H9 (cell line): Measurements from ENCODE around the gene SPTAN1. TPM values are rescaled to one million over a fixed set of nuclear protein-coding genes. Genes with fewer than 3 reads are reported as not detected.

Experiments used
- DNase-seq: peaks from one replicate; pipeline ENCODE4 v3.0.0-alpha.2; 2017
- H2AFZ ChIP-seq: one replicate; pipeline ENCODE4 v1.6.1; 2013; ENCODE audit warnings: mild to moderate bottlenecking, low read length, control low read depth, moderate library complexity
- H2AK5ac ChIP-seq: 2 replicates; pipeline ENCODE4 v1.6.1; 2013; ENCODE audit warnings: low read length, control low read depth, mixed read lengths; ENCODE audit not compliant: insufficient read length
- H2BK120ac ChIP-seq: one replicate; pipeline ENCODE4 v1.6.1; 2013; ENCODE audit warnings: low read depth, mild to moderate bottlenecking, low read length, control low read depth, inconsistent platforms; ENCODE audit not compliant: poor library complexity, severe bottlenecking
- H2BK12ac ChIP-seq: 2 replicates; pipeline ENCODE4 v1.6.1; 2013; ENCODE audit warnings: low read length, control low read depth, mixed read lengths, low read depth; ENCODE audit not compliant: insufficient read length
- H2BK15ac ChIP-seq: 2 replicates; pipeline ENCODE4 v1.6.1; 2013; ENCODE audit warnings: low read depth, low read length, control low read depth
- H2BK20ac ChIP-seq: one replicate; pipeline ENCODE4 v1.6.1; 2013; ENCODE audit warnings: low read depth, mild to moderate bottlenecking, low read length, control low read depth, inconsistent platforms; ENCODE audit not compliant: poor library complexity, severe bottlenecking
- H2BK5ac ChIP-seq: 2 replicates; pipeline ENCODE4 v1.6.1; 2013; ENCODE audit warnings: low read length, control low read depth, mixed read lengths; ENCODE audit not compliant: insufficient read length
- H3K14ac ChIP-seq: 2 replicates; pipeline ENCODE4 v1.6.1; 2013; ENCODE audit warnings: low read length, control low read depth; ENCODE audit not compliant: insufficient read depth
- H3K18ac ChIP-seq: 2 replicates; pipeline ENCODE4 v1.6.1; 2013; ENCODE audit warnings: low read depth, mild to moderate bottlenecking, mixed read lengths, low read length, control low read depth; ENCODE audit not compliant: insufficient read length
- H3K23ac ChIP-seq: 2 replicates; pipeline ENCODE4 v1.6.1; 2013; ENCODE audit warnings: low read length, control low read depth, mixed read lengths, low read depth; ENCODE audit not compliant: insufficient read length
- H3K23me2 ChIP-seq: 2 replicates; pipeline ENCODE4 v1.6.1; 2013; ENCODE audit warnings: low read depth, mild to moderate bottlenecking, mixed read lengths, low read length, control low read depth; ENCODE audit not compliant: insufficient read length, poor library complexity, severe bottlenecking
- H3K27ac ChIP-seq: 2 replicates; pipeline ENCODE4 v1.5.1; 2013; ENCODE audit warnings: low read length, control low read depth, mixed read lengths, low read depth; ENCODE audit not compliant: insufficient read length
- H3K27me3 ChIP-seq: 2 replicates; pipeline ENCODE4 v1.6.1; 2013; ENCODE audit warnings: low read length, control low read depth, inconsistent platforms; ENCODE audit not compliant: insufficient read depth
- H3K4ac ChIP-seq: 2 replicates; pipeline ENCODE4 v1.6.1; 2013; ENCODE audit warnings: low read depth, mild to moderate bottlenecking, control low read depth, inconsistent platforms, low read length, moderate library complexity
- H3K4me1 ChIP-seq: 2 replicates; pipeline ENCODE4 v1.6.1; 2013; ENCODE audit warnings: low read length, control low read depth, inconsistent platforms; ENCODE audit not compliant: insufficient read depth
- H3K4me2 ChIP-seq: 2 replicates; pipeline ENCODE4 v1.6.1; 2013; ENCODE audit warnings: low read length, control low read depth, mixed read lengths; ENCODE audit not compliant: insufficient read length, insufficient read depth
- H3K56ac ChIP-seq: 2 replicates; pipeline ENCODE4 v1.6.1; 2013; ENCODE audit warnings: low read depth, mild to moderate bottlenecking, mixed read lengths, low read length, control low read depth; ENCODE audit not compliant: insufficient read length
- H3K79me1 ChIP-seq: 2 replicates; pipeline ENCODE4 v1.6.1; 2013; ENCODE audit warnings: low read depth, mild to moderate bottlenecking, moderate library complexity, low read length, control low read depth, inconsistent platforms; ENCODE audit not compliant: insufficient read depth, poor library complexity, severe bottlenecking
- H3K79me2 ChIP-seq: 2 replicates; pipeline ENCODE4 v1.6.1; 2013; ENCODE audit warnings: low read length, control low read depth, inconsistent platforms; ENCODE audit not compliant: insufficient read depth
- H3K9ac ChIP-seq: 2 replicates; pipeline ENCODE4 v1.6.1; 2013; ENCODE audit warnings: low read length, control low read depth, mixed read lengths; ENCODE audit not compliant: insufficient read length; ENCODE audit errors: extremely low read depth
- H3K9me3 ChIP-seq: one replicate; pipeline ENCODE4 v1.6.1; 2013; ENCODE audit warnings: low read depth, low read length, inconsistent platforms; ENCODE audit not compliant: control insufficient read depth
- H3T11ph ChIP-seq: one replicate; pipeline ENCODE4 v1.6.1; 2013; ENCODE audit warnings: mild to moderate bottlenecking, low read length, control low read depth, inconsistent platforms
- H4K20me1 ChIP-seq: one replicate; pipeline ENCODE4 v1.6.1; 2013; ENCODE audit not compliant: control insufficient read depth, insufficient read length, insufficient read depth
- H4K5ac ChIP-seq: 2 replicates; pipeline ENCODE4 v1.6.1; 2013; ENCODE audit warnings: low read depth, mild to moderate bottlenecking, mixed read lengths, low read length, control low read depth; ENCODE audit not compliant: insufficient read length
- H4K8ac ChIP-seq: replicated peaks from 2 replicates; pipeline ENCODE4 v1.6.1; 2013; ENCODE audit warnings: low read length, control low read depth, mixed read lengths, low read depth; ENCODE audit not compliant: insufficient read length
- H4K91ac ChIP-seq: 2 replicates; pipeline ENCODE4 v1.6.1; 2013; ENCODE audit warnings: low read depth, mild to moderate bottlenecking, moderate library complexity, mixed read lengths, low read length, control low read depth; ENCODE audit not compliant: insufficient read length
- H3K27ac Mint-ChIP-seq, 3 experiments: 2 replicates in 2 of 3; 3 replicates in 1 of 3; pipeline ENCODE4 v1.8.0; 2020 to 2021; ENCODE audit warnings: mixed read lengths in 3 of 3, mild to moderate bottlenecking in 1 of 3, moderate library complexity in 1 of 3
- H3K27me3 Mint-ChIP-seq: 2 replicates; pipeline ENCODE4 v1.8.0; 2021; ENCODE audit warnings: low read depth, mild to moderate bottlenecking, moderate library complexity, mixed read lengths
- H3K36me3 Mint-ChIP-seq, 3 experiments: 2 replicates in 2 of 3; 3 replicates in 1 of 3; pipeline ENCODE4 v1.8.0; 2020 to 2021; ENCODE audit warnings: low read depth in 3 of 3, mixed read lengths in 3 of 3; ENCODE audit not compliant: insufficient read depth in 1 of 3
- H3K4me1 Mint-ChIP-seq, 2 experiments: 2 replicates each; pipeline ENCODE4 v1.8.0; 2020; ENCODE audit warnings: mixed read lengths in 2 of 2
- H3K4me3 Mint-ChIP-seq, 2 experiments: 2 replicates in 1 of 2; 3 replicates in 1 of 2; pipeline ENCODE4 v1.8.0; 2020 to 2021; ENCODE audit warnings: mild to moderate bottlenecking in 2 of 2, mixed read lengths in 2 of 2, moderate library complexity in 1 of 2
- H3K9me3 Mint-ChIP-seq, 2 experiments: 2 replicates in 1 of 2; 3 replicates in 1 of 2; pipeline ENCODE4 v1.8.0; 2020; ENCODE audit warnings: mild to moderate bottlenecking in 2 of 2, mixed read lengths in 2 of 2, moderate library complexity in 1 of 2
- CTCF ChIP-seq: fragments of 200-600 bp; sonication (generic); conservative IDR thresholded peaks from 3 replicates; pipeline ENCODE4 v1.8.0; 2021; ENCODE audit warnings: antibody characterized with exemption, mild to moderate bottlenecking
- WGBS: extraction: QIAGEN DNeasy Blood & Tissue Kit; methylation state at CpG from one replicate; pipeline ENCODE4 v1.1.7; 2013; ENCODE audit warnings: missing lambda C conversion rate, low lambda C conversion rate, mixed read lengths; ENCODE audit not compliant: insufficient read length; ENCODE audit errors: extremely low coverage; 5-methylcytosine and 5-hydroxymethylcytosine counted together
- total RNA-seq: library from RNA; stranded (reverse); gene quantifications from 2 replicates; pipeline ENCODE4 v1.2.1, GENCODE V29; 2021

Gene SPTAN1
- total RNA-seq, 1 experiment from 2014 or later, result 213 TPM

GRCh38 chr9:128548876-128549275 is 3.5 kb upstream of the SPTAN1 start:
- Mint-ChIP-seq H3K9me3 (no peaks in the 10 kb centered on the region; a peak in 1 of 5 replicates), H3K27me3 (peaks cover 3% of the 10 kb centered on the region; the same call in 1 of the 2 replicates), H3K4me3 (peak overlapping the region in 1 of 2 experiments; percentile 59; a peak in 1 of 5 replicates), H3K27ac (no peak overlapping the region), H3K4me1 (peaks cover 11 to 20% of the 10 kb centered on the region in 2 experiments), H3K36me3 (no peaks in the 10 kb centered on the region)
- H2BK120ac ChIP-seq, result no peak overlapping the region
- no peak overlapping the region for H2BK15ac ChIP-seq
- no peak overlapping the region for H2BK5ac ChIP-seq
- TF ChIP-seq CTCF, result no peak
- no peak overlapping the region for H3K4me2 ChIP-seq
- no peaks in the 10 kb centered on the region for H4K20me1 ChIP-seq
- no peaks in the 10 kb centered on the region for H3K79me2 ChIP-seq
- no peak overlapping the region for H4K8ac ChIP-seq
- no peak overlapping the region for H2AFZ ChIP-seq
- whole genome bisulfite sequencing, result no CpG with 5 or more reads among the region's 7 CpGs
- H3K4ac ChIP-seq, result no peak overlapping the region
- no peak overlapping the region for H2AK5ac ChIP-seq
- DNase-seq, result no peak
- no peak overlapping the region for H3K14ac ChIP-seq
- H3K9ac ChIP-seq, result no peak overlapping the region
- H2BK12ac ChIP-seq, result no peak overlapping the region
- no peak overlapping the region for H4K91ac ChIP-seq
- no peak overlapping the region for H3K27ac ChIP-seq
- no peaks in the 10 kb centered on the region for H3K9me3 ChIP-seq
- H2BK20ac ChIP-seq, result no peak overlapping the region
- H3K18ac ChIP-seq, result no peak overlapping the region
- no peak overlapping the region for H3T11ph ChIP-seq
- no peak overlapping the region for H4K5ac ChIP-seq
- H3K27me3 ChIP-seq, result no peaks in the 10 kb centered on the region
- H3K56ac ChIP-seq, result no peak overlapping the region
- no peaks in the 10 kb centered on the region for H3K79me1 ChIP-seq
- no peak overlapping the region for H3K23ac ChIP-seq
- no peaks in the 10 kb centered on the region for H3K4me1 ChIP-seq
- peaks cover 3% of the 10 kb centered on the region for H3K23me2 ChIP-seq
